Cardiac muscle cell (in vitro differentiated cells and primary cell): ENCODE results near the gene TTC38. TPM values are rescaled to one million over a fixed set of nuclear protein-coding genes. Genes with fewer than 3 reads are reported as not detected.

Experiments used
- DNase-seq, 2 donors: peaks; one replicate each; pipeline versions ENCODE4 v3.0.0 to v3.0.0-alpha.2; 2010 to 2017; ENCODE audit warnings: low read depth in 1 of 2, low spot score in 1 of 2
- H3K27ac ChIP-seq: fragments of 200-600 bp; sonication (generic); 2 replicates; pipeline ENCODE4 v1.5.1; 2016
- H3K27me3 ChIP-seq: fragments of 200-600 bp; sonication (generic); 2 replicates; pipeline ENCODE4 v1.6.0; 2016; ENCODE audit warnings: control low read depth
- H3K36me3 ChIP-seq: fragments of 200-600 bp; sonication (generic); 2 replicates; pipeline ENCODE4 v1.5.1; 2016; ENCODE audit warnings: control low read depth
- H3K4me1 ChIP-seq: fragments of 200-600 bp; sonication (generic); 2 replicates; pipeline ENCODE4 v1.8.1; 2017; ENCODE audit warnings: low read depth, mild to moderate bottlenecking, mixed run types
- H3K4me3 ChIP-seq: fragments of 200-600 bp; sonication (generic); 2 replicates; pipeline ENCODE4 v1.5.1; 2016; ENCODE audit warnings: mild to moderate bottlenecking
- H3K9me3 ChIP-seq: fragments of 200-600 bp; sonication (generic); 2 replicates; pipeline ENCODE4 v1.5.1; 2017; ENCODE audit warnings: low read depth, mild to moderate bottlenecking, control low read depth
- CTCF ChIP-seq: IDR thresholded peaks from 2 replicates; pipeline ENCODE4 v1.5.1; 2012; ENCODE audit warnings: low read depth, mild to moderate bottlenecking, low read length
- polyA plus RNA-seq: library from polyadenylated mRNA; unstranded; fragments of >200 nt; fragmentation: Nextera tagmentation; extraction: Ambion mirVana; gene quantifications from 2 replicates; pipeline ENCODE4 v1.2.1, GENCODE V29; 2016
- total RNA-seq: library from RNA; depleted of rRNA; stranded (reverse); fragments of >200 nt; gene quantifications from 2 replicates; pipeline ENCODE4 v1.2.3, GENCODE V29; 2016

The TTC38 gene
- total and polyA plus RNA-seq, 2 experiments from 2014 or later = 35.1 to 76.2 TPM

GRCh38 chr22:46330426-46330825 is 62.6 kb downstream of the TTC38 start:
- H3K27ac ChIP-seq = no peak overlapping the region
- H3K4me3 ChIP-seq = no peak overlapping the region
- no peaks in the 10 kb centered on the region for H3K36me3 ChIP-seq
- H3K4me1 ChIP-seq = peaks cover 3% of the 10 kb centered on the region
- H3K27me3 ChIP-seq = no peaks in the 10 kb centered on the region
- no peak for DNase-seq
- no peaks in the 10 kb centered on the region for H3K9me3 ChIP-seq
- no peak for TF ChIP-seq CTCF

GRCh38 chr22:46331496-46331895 is 63.7 kb downstream of the TTC38 start:
- Histone ChIP-seq H3K36me3 (no peaks in the 10 kb centered on the region), H3K4me1 (peaks cover 3% of the 10 kb centered on the region), H3K9me3 (no peaks in the 10 kb centered on the region), H3K27me3 (no peaks in the 10 kb centered on the region), H3K4me3 (no peak overlapping the region), H3K27ac (no peak overlapping the region)
- no peak for DNase-seq
- no peak for TF ChIP-seq CTCF

GRCh38 chr22:46335201-46336118 is 67.7 kb downstream of the TTC38 start, which contains the start of gene TRMU:
TRMU (plus strand) TSS chr22:46335714; CDS start chr22:46335765, 51 bp downstream.
- Histone ChIP-seq H3K27me3 (no peaks in the 10 kb centered on the region), H3K4me1 (peaks cover 7% of the 10 kb centered on the region), H3K36me3 (peaks cover 23% of the 10 kb centered on the region), H3K27ac (peak within 1 kb of the TSS; percentile 96), H3K9me3 (no peaks in the 10 kb centered on the region), H3K4me3 (peak within 1 kb of the TSS; percentile 83)
- no peak for TF ChIP-seq CTCF
- DNase-seq = peak; percentile 92 to 94

GRCh38 chr22:46336119-46337078 is 68.6 kb downstream of the TTC38 start:
- peak overlapping the region; percentile 96 for H3K27ac ChIP-seq
- peak; percentile 16 to 63 for DNase-seq
- no peak for TF ChIP-seq CTCF
- peak overlapping the region; percentile 83 for H3K4me3 ChIP-seq
- no peaks in the 10 kb centered on the region for H3K27me3 ChIP-seq
- peaks cover 7% of the 10 kb centered on the region for H3K4me1 ChIP-seq
- H3K36me3 ChIP-seq = peaks cover 30% of the 10 kb centered on the region
- H3K9me3 ChIP-seq = no peaks in the 10 kb centered on the region

- no peak for DNase-seq
- Histone ChIP-seq H3K4me3 (no peak overlapping the region), H3K27me3 (no peaks in the 10 kb centered on the region), H3K9me3 (no peaks in the 10 kb centered on the region), H3K36me3 (peaks cover 32% of the 10 kb centered on the region), H3K27ac (no peak overlapping the region), H3K4me1 (peaks cover 7% of the 10 kb centered on the region)
- TF ChIP-seq CTCF = no peak
Observed at GRCh38 chr22:46337870-46338269, 70.1 kb downstream of the TTC38 start.
